ENCODE results near the gene S100A6.
"Not testable (repeated sequence)": the region's sequence is repeated elsewhere in the genome, so short reads cannot be mapped to it uniquely, and the experiment has no call there.

Gene S100A6

DNA sequence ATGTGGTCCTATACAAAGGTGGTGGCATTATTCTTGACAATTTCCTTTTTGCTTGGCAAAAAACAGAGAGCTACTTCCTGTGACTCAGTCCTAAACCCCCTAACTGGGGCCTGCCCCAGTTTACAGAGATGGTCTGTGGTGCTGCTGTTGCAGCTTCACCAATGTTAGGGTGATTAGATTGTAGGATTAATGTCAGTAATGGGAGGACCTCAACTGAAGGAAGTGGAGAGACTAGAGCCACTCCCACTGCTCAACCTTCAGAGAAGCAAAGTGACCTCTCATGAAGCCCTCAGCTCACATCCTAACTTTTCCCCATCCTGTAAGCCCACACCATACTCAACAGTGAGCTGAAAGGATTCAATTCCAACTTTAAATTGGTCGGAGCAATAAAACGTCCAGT is 3.6 kb downstream of the S100A6 start:
- H3K4me3 ChIP-seq (ENCODE audit: low read depth, low read length): no peak overlapping the region
- TF ChIP-seq, protein P1, sequence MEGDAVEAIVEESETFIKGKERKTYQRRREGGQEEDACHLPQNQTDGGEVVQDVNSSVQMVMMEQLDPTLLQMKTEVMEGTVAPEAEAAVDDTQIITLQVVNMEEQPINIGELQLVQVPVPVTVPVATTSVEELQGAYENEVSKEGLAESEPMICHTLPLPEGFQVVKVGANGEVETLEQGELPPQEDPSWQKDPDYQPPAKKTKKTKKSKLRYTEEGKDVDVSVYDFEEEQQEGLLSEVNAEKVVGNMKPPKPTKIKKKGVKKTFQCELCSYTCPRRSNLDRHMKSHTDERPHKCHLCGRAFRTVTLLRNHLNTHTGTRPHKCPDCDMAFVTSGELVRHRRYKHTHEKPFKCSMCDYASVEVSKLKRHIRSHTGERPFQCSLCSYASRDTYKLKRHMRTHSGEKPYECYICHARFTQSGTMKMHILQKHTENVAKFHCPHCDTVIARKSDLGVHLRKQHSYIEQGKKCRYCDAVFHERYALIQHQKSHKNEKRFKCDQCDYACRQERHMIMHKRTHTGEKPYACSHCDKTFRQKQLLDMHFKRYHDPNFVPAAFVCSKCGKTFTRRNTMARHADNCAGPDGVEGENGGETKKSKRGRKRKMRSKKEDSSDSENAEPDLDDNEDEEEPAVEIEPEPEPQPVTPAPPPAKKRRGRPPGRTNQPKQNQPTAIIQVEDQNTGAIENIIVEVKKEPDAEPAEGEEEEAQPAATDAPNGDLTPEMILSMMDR (IDR thresholded peaks at IDR 0.05; ENCODE audit: low read depth, low read length, missing control alignments): no peak
- DNase-seq (ENCODE audit: low read depth): no peak

DNA sequence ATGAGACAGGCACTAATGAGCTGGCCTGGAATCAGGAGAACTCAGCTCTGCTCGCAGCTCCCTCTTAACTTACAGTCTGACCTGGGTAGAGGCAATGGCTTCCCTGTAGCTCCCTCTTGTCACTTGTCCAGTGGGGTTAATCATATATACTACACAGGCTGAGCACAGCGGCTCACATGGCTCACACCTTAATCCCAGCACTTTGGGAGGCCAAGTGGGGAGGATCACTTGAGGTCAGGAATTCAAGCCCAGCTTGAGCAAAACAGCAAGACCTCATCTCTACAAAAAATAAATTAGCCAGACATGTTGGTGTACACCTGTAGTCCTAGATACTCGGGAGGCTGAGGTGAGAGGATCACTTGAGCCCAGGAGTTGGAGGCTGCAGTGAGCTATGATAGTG is 4.2 kb downstream of the S100A6 start:
- TF ChIP-seq, protein P1 (IDR thresholded peaks at IDR 0.05; ENCODE audit: low read depth, low read length, missing control alignments): no peak
- no peak for DNase-seq (ENCODE audit: low read depth)
- H3K4me3 ChIP-seq (ENCODE audit: low read depth, low read length): no peak overlapping the region

DNA sequence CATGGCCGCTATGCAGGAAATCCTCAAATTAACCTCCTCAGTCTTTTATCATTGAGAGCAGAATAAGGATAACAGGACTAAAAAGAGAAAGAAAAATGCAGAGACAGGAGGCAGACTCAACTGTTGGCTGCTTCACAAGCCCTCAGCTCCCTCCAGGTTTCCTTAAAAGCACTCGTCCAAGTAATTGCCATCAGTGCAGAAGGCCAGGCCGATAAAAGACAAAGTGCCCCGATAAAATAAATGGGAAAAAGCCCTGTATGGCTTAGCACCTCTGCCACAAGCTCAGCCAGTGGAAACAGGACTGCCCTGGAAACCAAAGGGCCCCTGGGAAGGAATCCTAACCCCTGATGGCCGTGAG is 8.1 kb downstream of the S100A6 start:
- DNase-seq (ENCODE audit: low read depth): no peak
- TF ChIP-seq, protein P1 (IDR thresholded peaks at IDR 0.05; ENCODE audit: low read depth, low read length, missing control alignments): no peak
- H3K4me3 ChIP-seq (ENCODE audit: low read depth, low read length): no peak overlapping the region

DNA sequence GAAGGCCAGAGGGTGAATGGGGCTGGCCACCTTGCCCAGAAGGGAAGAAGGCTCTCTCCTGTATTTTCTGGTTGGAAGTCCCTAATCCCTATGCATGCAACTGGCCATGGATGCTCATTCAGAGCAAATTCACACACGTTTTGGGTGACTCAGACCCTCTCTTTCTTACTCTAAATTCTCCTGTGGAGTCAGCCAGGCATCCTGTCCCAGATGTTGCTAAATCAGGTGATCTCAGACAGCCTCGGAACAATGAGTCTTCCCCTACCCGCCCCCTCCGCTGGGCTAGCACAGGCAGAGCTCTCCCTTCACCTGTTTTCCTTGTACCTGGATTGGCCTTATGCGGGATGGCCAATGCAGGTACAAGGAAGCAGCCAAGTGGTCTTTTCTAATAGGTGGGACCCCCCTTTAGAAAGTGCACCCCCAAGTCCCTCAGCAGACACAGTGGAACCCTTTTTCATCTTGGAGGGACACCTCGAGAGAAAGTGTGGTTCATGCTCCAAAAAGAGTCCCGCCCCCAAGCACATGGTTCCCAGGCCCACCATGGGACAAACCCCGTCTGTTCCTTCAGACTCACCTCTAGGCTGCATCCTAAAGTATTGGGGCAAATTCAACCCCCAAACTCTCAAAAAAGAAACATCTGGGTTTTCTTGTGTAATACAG is 8.6 kb downstream of the S100A6 start:
- no peak overlapping the region for H3K4me3 ChIP-seq (ENCODE audit: low read depth, low read length)
- TF ChIP-seq, protein P1 (IDR thresholded peaks at IDR 0.05; ENCODE audit: low read depth, low read length, missing control alignments): no peak
- no peak for DNase-seq (ENCODE audit: low read depth)

DNA sequence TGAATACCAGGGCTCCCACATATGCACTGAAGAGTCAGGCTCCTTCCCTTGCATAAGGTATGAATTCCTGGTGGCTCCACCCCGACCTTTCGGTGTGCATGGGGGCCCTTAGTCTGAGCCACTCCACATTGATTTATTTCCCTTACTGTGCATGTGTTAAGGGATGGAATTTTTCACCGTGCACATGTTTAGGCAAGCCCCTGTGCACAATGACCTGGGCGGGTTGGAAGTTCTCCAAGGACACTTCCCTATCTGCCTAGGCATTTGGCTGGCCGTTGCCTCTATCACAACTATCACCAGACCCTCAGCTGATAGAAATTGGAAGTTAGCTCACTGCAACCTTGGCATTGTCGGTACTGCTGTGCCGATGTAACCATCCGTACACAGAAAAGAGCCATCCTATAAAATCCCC is 9.7 kb downstream of the S100A6 start:
- TF ChIP-seq, protein P1 (IDR thresholded peaks at IDR 0.05; ENCODE audit: low read depth, low read length, missing control alignments): no peak

DNA sequence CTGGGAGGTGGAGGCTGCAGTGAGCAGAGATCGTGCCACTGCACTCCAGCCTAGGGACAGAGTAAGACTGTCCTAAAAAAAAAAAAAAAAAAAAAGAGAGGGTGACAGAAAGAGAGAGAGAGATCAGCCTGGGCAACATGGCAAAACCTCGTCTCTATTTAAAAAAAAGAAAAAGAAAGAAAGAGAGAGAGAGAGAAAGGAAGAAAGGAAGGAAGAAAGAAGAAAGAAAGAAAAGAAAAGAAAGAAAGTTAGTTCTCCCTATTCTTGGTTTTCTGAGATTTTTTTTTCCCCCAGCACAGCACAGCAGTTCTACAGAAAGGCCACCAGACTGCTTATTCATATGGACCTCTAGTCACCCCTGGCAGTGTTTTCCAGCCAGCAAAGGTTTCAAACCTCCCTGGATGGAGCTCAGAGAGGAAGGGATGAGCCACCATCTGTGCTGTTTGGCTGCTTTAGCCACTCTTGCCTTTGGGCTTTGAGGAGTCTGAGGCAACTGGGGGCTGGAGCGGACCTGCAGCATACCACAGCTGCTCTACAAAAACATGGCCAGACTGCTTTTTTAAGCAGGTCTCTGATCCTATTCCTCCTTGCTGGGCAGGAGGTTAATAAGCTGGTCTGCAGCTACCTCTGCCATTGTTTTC is 10.6 kb downstream of the S100A6 start:
- no peak overlapping the region for H3K4me3 ChIP-seq (ENCODE audit: low read depth, low read length)
- DNase-seq (ENCODE audit: low read depth): no peak
- TF ChIP-seq, protein P1 (IDR thresholded peaks at IDR 0.05; ENCODE audit: low read depth, low read length, missing control alignments): no peak

More for the DNA sequence above, 9.7 kb downstream of the S100A6 start:
- H3K4me3 ChIP-seq (ENCODE audit: low read depth, low read length): no peak overlapping the region
- no peak for DNase-seq (ENCODE audit: low read depth)

DNA sequence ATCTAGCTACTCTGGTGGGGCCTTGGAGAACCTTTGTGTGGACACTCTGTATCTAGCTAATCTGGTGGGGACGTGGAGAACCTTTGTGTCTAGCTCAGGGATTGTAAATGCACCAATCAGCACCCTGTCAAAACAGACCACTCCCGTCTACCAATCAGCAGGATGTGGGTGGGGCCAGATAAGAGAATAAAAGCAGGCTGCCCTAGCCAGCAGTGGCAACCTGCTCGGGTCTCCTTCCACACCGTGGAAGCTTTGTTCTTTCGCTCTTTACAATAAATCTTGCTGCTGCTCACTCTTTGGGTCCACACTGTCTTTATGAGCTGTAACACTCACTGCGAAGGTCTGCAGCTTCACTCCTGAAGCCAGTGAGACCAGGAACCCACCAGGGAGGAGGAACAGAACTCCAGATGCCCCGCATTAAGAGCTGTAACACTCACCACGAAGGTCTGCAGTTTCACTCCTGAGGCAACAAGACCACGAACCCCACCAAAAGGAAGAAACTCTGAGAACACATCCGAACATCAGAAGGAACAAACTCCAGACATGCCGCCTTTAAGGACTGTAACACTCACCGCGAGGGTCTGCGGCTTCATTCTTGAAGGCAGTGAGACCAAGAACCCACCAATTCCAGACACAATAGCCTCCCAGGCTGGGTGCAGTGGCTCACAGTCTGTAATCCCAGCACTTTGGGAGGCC is 13.3 kb downstream of the S100A6 start:
- not testable (repeated sequence) for DNase-seq (ENCODE audit: low read depth)

DNA sequence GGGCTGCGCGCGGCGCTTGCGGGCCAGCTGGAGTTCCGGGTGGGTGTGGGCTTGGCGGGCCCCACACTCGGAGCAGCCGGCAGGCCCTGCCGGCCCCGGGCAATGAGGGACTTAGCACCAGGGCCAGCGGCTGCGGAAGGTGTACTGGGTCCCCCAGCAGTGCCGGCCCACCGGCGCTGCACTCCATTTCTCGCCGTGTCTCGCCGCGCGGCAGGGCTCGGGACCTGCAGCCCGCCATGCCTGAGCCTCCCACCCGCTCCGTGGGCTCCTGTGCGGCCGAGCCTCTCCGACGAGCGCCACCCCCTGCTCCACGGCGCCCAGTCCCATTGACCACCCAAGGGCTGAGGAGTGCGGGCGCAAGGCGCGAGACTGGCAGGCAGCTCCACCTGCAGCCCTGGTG is 14.0 kb downstream of the S100A6 start:
- H3K4me3 ChIP-seq (ENCODE audit: low read depth, low read length); DNase-seq (ENCODE audit: low read depth): not testable (repeated sequence)

More for the DNA sequence above, 13.3 kb downstream of the S100A6 start:
- not testable (repeated sequence) for H3K4me3 ChIP-seq (ENCODE audit: low read depth, low read length)
